Motor neuron (in vitro differentiated cells): Measurements from ENCODE around the gene LRP1. TPM values are rescaled to one million over a fixed set of nuclear protein-coding genes. Genes with fewer than 3 reads are reported as not detected.

Experiments used
- ATAC-seq, 8 experiments: fragments of 200-7000 bp; cut with Tn5 transposase; replicated peaks in 6 of 8; 2 replicates each; pipeline ENCODE4 v1.8.0; 2021; ENCODE audit warnings: mild to moderate bottlenecking in 8 of 8, moderate library complexity in 8 of 8
- H3K27ac ChIP-seq, 2 donors: fragments of 250-450 bp; sonication (Bioruptor Pico); 2 replicates each; pipeline ENCODE4 v1.9.0; 2021; ENCODE audit warnings: antibody characterized with exemption in 2 of 2, mild to moderate bottlenecking in 2 of 2, moderate library complexity in 1 of 2
- H3K4me1 ChIP-seq, 2 donors: fragments of 250-450 bp; sonication (Bioruptor Pico); replicated peaks in 1 of 2; 2 replicates each; pipeline ENCODE4 v1.6.1; 2021; ENCODE audit warnings: antibody characterized with exemption in 2 of 2, mild to moderate bottlenecking in 2 of 2, moderate library complexity in 1 of 2
- H3K4me3 ChIP-seq, 5 donors: fragments of 250-450 bp; sonication (Bioruptor Pico); 2 replicates each; pipeline ENCODE4 v1.9.0; 2021; ENCODE audit warnings: antibody characterized with exemption in 5 of 5, mild to moderate bottlenecking in 5 of 5, moderate library complexity in 4 of 5
- WGBS, 10 experiments: fragments of 450-650 bp; shearing (Covaris generic); methylation state at CpG; one replicate each; pipeline ENCODE4 v1.0.0; 2022; 5-methylcytosine and 5-hydroxymethylcytosine counted together
- in situ Hi-C, 9 experiments: fragments of 400-800 bp; cut with MboI; loops; one replicate each; pipeline ENCODE4 v1.15.0; 2021; ENCODE audit warnings: low sequenced_read_pairs in 9 of 9, low pct_unique_long_range_greater_than_20kb in 2 of 9; ENCODE audit not compliant: unreplicated experiment in 9 of 9
- total RNA-seq, 8 experiments: library from RNA; unstranded; fragments of 300-600 nt; gene quantifications; 2 replicates each; pipeline versions ENCODE4 v1.2.3 to v1.2.4, GENCODE V29; 2022

The LRP1 gene
- total RNA-seq, 8 experiments from 2014 or later, result 36.6 to 182 (median 55.3) TPM

DNA sequence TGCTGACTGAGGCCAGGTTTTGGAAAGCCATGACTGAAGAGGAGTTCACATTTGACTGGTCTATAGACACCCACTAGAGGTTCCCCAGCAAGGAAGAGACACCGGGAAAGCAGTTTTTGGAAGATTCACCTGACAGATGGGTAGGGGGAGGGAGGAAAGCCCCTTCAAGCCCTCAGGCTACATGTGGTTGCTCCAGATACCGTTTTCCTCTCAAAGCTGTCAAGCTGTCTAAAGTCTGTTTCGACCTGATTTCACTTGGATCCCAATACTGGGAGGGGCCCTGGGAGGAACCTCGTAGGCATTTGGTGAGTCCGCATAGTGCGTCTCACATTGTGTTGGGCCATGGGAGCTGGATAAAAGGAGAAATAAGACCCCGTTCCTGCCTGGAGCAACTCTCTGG, 1.7 kb upstream of the LRP1 start:
- in situ Hi-C loops, result loop anchor here in 3 of 9 experiments (10.0 kb wide), 2 partner anchors 48 to 58 kb away; no protein-coding TSS in a partner anchor
- WGBS, 10 experiments, result 35 to 71% (median 60%) methylated on average over 1 to 6 of the region's 7 CpGs; no CpG with 5 or more reads in 1 of the 10 experiments
- ATAC-seq, result no peak
- Histone ChIP-seq H3K4me3 (no peak overlapping the region), H3K4me1 (peaks cover 23 to 25% of the 10 kb centered on the region in 2 donors), H3K27ac (no peak overlapping the region)

DNA sequence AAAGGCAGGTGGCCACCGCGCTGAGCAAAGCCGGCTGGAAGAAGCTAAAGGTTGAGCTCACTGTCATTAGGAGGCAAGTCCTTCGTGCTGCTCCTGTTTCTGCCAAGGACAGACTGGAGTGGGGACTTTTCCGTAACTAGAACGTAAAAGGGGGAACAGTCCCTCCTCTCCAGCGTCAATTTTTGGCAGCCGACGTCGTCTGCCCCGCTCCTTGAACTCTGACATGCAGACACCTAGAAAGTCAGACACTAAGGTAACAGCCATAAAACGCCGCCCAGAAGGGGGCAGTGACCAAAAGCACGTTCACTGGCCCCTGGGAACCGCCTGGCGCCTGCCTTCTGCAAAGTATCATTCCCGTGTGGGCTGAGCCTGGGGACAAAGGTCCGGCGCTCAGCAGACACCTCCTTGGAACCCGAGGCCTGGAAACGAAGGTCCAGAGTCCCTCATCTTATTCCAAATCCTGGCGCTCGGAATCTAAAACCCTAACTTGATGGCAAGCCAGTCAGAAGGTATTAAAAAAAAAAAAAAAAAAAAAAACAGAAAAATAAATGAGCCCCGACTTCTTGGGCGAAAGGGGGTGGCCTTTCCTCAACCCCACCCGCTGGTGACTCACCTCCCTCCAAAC, 1.1 kb upstream of the LRP1 start:
- H3K27ac ChIP-seq, result peak overlapping the region; percentile 87 to 91
- peak; percentile 26 to 53 (median 42) for ATAC-seq
- in situ Hi-C loops, result loop anchor here in 3 of 9 experiments (10.0 kb wide), 2 partner anchors 48 to 58 kb away; no protein-coding TSS in a partner anchor
- H3K4me3 ChIP-seq, result peak overlapping the region; percentile 83 to 97 (median 89)
- 0 to 53% (median 9%) methylated on average over 2 to 15 of the region's 26 CpGs; no CpG with 5 or more reads in 1 of the 10 experiments for WGBS, 10 experiments
- H3K4me1 ChIP-seq, result peaks cover 30 to 32% of the 10 kb centered on the region in 2 donors

DNA sequence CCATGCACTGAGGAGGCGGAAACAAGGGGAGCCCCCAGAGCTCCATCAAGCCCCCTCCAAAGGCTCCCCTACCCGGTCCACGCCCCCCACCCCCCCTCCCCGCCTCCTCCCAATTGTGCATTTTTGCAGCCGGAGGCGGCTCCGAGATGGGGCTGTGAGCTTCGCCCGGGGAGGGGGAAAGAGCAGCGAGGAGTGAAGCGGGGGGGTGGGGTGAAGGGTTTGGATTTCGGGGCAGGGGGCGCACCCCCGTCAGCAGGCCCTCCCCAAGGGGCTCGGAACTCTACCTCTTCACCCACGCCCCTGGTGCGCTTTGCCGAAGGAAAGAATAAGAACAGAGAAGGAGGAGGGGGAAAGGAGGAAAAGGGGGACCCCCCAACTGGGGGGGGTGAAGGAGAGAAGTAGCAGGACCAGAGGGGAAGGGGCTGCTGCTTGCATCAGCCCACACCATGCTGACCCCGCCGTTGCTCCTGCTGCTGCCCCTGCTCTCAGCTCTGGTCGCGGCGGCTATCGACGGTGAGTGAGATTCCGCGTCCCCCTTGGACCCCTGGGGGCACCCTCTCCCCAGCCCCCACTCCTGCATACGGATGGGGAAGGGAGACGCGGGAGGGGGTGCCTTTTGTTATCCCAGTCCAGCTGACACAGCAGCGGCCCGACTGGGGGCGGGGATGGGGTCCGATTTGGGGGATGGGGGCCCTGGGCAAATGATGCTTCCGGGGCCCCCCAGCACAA, 400 bp downstream of the LRP1 start:
- no CpG with 5 or more reads among the region's 35 CpGs for WGBS, 10 experiments
- Histone ChIP-seq H3K4me1 (peaks cover 42 to 47% of the 10 kb centered on the region in 2 donors), H3K4me3 (peak overlapping the region; percentile 83 to 97 (median 89)), H3K27ac (peak overlapping the region; percentile 87 to 91)
- ATAC-seq, result peak in 7 of 8 experiments; percentile 1 to 66 (median 40)
- in situ Hi-C loops, result loop anchor here in 3 of 9 experiments (10.0 kb wide), 2 partner anchors 46 to 56 kb away; no protein-coding TSS in a partner anchor

DNA sequence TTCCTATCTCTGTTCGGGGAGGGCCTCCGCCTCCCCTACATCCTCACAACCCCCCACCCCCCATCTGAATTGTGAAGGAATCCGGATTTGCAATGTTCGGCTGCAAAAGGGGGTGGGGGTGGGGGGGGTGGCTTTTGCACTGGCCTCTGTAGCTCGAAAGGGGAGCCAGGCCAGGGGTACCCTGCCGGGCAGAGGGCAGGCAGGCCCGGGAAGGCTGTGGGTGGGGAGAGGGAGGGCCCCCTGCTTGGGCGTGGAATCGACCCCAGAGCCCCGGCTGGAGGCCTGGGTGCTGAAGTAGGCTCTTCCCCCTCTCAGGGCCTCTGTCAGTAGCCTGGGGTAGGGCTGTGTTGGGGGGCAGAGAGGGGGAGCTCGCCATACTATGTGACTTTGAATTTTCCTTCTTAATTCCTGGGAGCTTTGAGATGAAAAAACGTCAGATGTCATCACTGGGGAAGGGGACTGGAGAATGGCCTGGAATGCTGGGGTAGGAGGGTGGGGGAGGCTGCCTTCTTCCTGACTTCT, 1.1 kb downstream of the LRP1 start:
- Histone ChIP-seq H3K4me1 (peaks cover 46 to 54% of the 10 kb centered on the region in 2 donors), H3K27ac (peak overlapping the region; percentile 87 to 91), H3K4me3 (peak overlapping the region; percentile 83 to 97 (median 89))
- WGBS, 10 experiments, result 67% methylated on average over 1 of the region's 12 CpGs; no CpG with 5 or more reads in 9 of the 10 experiments
- ATAC-seq, result peak in 5 of 8 experiments; percentile 8 to 34 (median 26)
- in situ Hi-C loops, result loop anchor here in 3 of 9 experiments (10.0 kb wide), 2 partner anchors 45 to 55 kb away; no protein-coding TSS in a partner anchor

DNA sequence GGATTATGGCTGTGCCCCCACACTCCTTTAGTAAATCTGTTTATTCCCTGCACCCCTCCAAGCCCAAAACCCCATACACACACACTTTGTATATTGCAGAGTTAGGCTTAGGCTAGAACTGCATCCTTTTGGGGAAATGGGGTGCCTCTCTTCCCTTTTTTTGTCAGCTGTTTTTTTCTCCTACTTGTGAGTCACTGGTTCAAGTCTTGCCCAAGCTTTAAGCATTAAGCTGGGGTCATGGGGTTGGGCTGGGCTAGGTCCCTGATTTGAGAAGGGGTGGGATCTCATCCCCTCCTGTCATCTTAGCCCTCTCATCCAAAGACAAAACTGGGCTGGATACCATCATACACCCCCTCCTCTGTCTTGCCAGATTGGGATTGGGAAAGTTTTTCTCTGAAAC, 1.6 kb downstream of the LRP1 start:
- in situ Hi-C loops, result loop anchor here in 3 of 9 experiments (10.0 kb wide), 2 partner anchors 45 to 55 kb away; no protein-coding TSS in a partner anchor
- no peak for ATAC-seq
- H3K4me3 ChIP-seq, result peak overlapping the region; percentile 83 to 97 (median 89)
- peaks cover 49 to 57% of the 10 kb centered on the region in 2 donors for H3K4me1 ChIP-seq
- H3K27ac ChIP-seq, result peak overlapping the region in 1 of 2 donors; percentile 87

DNA sequence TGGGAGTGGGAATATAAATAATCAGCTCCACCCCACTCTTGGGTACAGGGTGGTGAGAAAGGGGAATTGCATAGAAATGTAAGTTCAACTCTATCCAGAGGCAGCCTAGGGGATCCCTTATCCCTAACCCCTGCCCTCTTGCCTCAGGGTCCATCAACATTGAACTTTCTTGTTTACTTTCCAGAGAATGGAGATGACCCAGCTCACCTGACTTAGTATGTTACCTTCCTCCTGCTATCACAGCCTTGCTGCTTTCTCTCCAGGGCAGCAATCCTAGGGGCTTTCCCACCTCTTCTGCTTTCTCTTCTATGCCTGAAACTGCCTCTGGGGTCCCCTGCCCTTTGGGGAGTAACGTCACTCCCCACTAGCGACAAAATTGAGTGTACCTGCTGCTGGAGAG, 2.7 kb downstream of the LRP1 start:
- H3K4me1 ChIP-seq, result peaks cover 60 to 67% of the 10 kb centered on the region in 2 donors
- no peak overlapping the region for H3K27ac ChIP-seq
- WGBS, 10 experiments, result 64 to 100% (median 95%) methylated on average over 1 to 2 of the region's 2 CpGs; no CpG with 5 or more reads in 6 of the 10 experiments
- ATAC-seq, result no peak
- H3K4me3 ChIP-seq, result peak overlapping the region in 2 of 5 donors; percentile 83 to 89
- in situ Hi-C loops, result no loop called here

DNA sequence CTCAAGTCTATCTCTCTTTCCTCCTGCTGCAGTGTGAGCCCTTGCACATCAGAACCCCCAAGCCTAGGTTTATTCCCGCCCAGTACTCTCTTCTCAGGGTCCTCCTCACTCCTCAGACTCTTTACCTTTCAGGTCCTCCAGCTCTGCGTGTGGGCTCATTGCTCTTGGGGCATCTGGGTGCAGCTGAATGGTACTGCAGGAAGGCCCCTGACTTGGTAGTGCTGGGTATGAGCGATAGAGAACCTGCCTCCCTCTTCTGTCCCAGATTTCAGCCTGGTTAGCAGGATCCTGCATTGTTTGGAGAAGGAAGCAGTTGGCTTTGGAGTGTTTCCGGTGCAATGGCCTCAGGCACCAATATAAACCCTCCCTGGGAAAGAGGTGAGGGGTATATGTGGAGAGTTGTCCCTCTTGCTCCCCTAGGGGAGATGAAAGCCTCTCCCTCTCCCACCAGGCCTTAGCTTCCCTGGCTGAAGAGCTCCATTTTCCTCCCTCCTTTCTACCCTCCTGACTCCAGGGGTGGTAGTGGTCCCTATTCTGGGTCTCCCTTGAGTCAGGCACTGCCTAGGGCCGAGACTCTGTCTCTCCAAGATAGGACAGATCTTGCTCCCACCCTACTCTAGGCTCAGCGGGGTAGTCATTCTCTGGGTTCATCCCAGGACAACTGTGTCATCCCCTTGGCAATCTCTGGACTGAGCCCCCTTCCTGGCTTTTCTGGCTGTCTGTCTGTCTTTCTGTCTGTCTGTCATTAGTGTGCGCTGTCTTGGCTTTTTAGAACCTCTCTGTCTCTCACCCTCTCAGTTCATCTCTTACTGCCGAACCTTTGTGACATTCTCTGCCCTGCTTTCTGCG, 3.8 kb downstream of the LRP1 start:
- Histone ChIP-seq H3K4me1 (peaks cover 58 to 71% of the 10 kb centered on the region in 2 donors), H3K27ac (no peak overlapping the region), H3K4me3 (peak overlapping the region in 1 of 5 donors; percentile 4)
- in situ Hi-C loops, result no loop called here
- no peak for ATAC-seq
- 5 to 100% (median 59%) methylated on average over 1 to 5 of the region's 9 CpGs for WGBS, 10 experiments

DNA sequence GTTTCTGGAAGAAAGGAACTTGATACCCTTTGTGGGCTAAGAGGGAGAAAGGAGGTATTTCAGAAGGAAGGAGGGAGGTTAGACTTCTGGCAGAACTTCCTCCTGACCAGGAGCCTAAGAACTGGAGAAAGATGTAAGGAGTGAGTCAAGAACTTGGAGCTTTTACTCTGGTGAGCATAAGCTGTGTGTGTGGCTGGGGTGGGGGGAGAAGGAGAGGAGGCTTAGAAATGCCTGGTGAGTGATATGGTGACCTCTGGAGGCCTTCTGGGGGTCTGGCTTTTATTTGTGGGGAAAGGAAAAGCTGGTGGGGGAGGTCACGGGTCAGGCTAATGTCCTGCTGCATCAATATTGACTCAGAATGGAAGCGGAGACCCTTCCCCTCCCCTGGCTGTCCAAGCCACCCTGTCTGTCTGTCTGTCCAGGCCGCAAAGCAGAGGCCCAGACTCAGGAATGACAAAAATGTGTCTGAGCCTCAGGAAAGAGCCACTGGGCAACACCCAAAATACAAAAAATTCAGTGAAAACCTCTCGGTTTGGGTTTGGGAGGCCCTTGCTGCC, 4.8 kb downstream of the LRP1 start:
- Histone ChIP-seq H3K4me3 (no peak overlapping the region), H3K27ac (no peak overlapping the region), H3K4me1 (peaks cover 57 to 70% of the 10 kb centered on the region in 2 donors)
- peak in 1 of 8 experiments; percentile 4 for ATAC-seq
- in situ Hi-C loops, result no loop called here
- 20 to 60% methylated on average over 1 of the region's 4 CpGs; no CpG with 5 or more reads in 8 of the 10 experiments for WGBS, 10 experiments

DNA sequence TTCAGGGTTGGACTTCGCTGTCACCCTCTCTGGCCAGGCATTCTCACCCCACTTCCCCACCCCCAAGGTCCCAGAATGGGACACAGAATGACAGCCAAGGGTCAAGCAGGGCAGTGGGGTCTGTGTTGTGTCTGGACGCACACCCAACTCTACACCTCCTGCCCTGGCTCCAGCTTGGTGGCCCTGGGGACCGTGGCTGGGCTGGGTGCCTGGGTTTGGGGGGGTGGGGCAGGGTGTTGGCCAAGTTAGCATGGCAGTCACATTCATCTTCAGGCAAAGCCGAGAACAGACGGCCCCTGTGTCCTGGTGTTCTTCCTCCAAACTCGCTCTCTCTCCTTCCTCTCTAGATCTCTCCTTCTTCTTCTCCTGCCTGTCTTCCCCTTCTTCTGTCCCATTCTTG, 5.6 kb downstream of the LRP1 start:
- H3K4me3 ChIP-seq, result no peak overlapping the region
- peaks cover 57 to 70% of the 10 kb centered on the region in 2 donors for H3K4me1 ChIP-seq
- 8 to 100% (median 80%) methylated on average over 1 to 5 of the region's 6 CpGs; no CpG with 5 or more reads in 5 of the 10 experiments for WGBS, 10 experiments
- no peak for ATAC-seq
- in situ Hi-C loops, result no loop called here
- peak overlapping the region in 1 of 2 donors; percentile 17 for H3K27ac ChIP-seq

DNA sequence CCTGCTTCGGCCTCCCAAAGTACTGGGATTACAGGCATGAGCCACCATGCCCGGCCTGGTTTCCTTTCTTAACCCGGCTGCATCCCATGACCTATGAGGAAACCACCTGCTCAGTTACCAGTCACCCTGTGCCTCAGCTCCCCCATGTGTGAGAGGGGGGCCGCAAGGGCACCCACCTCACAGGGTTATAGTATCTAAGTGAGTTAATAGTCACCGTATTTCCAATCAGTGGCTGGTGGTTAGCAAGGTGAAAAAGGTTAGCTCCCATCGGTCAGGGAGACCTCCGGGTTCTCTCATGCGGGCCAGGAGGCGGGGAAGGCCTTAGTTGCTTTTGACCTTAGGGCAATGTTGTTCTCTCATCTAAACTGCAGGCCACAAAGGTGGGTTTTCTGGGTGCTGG, 6.7 kb downstream of the LRP1 start:
- Histone ChIP-seq H3K27ac (peak overlapping the region in 1 of 2 donors; percentile 73), H3K4me3 (no peak overlapping the region), H3K4me1 (peaks cover 55 to 67% of the 10 kb centered on the region in 2 donors)
- in situ Hi-C loops, result no loop called here
- no peak for ATAC-seq
- 27 to 100% (median 62%) methylated on average over 1 to 5 of the region's 9 CpGs; no CpG with 5 or more reads in 4 of the 10 experiments for WGBS, 10 experiments

DNA sequence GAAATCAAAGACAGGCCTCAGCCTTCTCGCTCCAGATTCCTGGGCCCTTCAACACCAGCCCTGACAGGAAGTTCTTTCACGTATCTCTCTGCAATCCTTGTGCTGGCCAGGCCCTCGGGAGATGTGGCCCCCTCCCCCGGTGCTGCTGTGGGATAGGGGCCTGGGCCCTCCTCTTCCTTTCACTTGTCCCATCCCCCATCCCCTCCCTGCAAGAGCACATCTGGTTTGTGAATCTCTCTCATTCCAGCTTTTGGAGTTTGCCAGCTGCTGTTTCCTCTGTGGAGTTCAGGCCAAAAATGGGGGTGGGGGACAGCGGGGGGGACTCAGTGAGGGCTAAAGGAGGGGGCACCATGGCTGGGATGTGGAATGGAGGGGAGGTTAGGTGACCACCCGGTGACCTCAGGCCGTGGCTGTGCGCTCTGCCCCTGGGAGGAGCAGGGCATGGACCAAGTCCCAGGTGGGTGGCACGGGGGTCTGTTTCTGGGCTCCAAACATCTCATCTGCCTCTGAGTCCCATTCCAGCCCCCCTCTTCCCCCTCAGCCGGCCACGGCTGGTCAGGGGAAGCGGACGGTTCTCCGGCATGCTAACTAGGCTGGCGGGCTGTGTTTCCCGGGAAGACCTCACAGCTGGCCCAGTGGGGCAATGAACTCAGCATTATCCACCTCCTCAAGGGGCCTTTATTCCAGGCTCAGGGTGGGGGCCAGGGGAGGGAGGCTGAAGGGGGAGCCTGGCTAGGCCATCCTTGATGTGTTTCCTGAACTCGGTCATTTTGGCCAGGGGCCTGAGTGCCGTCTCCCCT, 7.4 kb downstream of the LRP1 start:
- peak overlapping the region; percentile 49 to 73 for H3K27ac ChIP-seq
- 0 to 100% (median 6%) methylated on average over 1 to 2 of the region's 18 CpGs; no CpG with 5 or more reads in 7 of the 10 experiments for WGBS, 10 experiments
- ATAC-seq, result peak in 6 of 8 experiments; percentile 6 to 89 (median 88)
- in situ Hi-C loops, result no loop called here
- peaks cover 47 to 59% of the 10 kb centered on the region in 2 donors for H3K4me1 ChIP-seq
- peak overlapping the region in 2 of 5 donors; percentile 0 to 1 for H3K4me3 ChIP-seq
